GM19238 (cell line): ENCODE data around the gene AKAP4.

Experiments
- DNase-seq: peaks from one replicate; pipeline ENCODE4 v3.0.0; 2011; ENCODE audit warnings: low spot score; ENCODE audit not compliant: insufficient read length

Gene AKAP4, protein sequence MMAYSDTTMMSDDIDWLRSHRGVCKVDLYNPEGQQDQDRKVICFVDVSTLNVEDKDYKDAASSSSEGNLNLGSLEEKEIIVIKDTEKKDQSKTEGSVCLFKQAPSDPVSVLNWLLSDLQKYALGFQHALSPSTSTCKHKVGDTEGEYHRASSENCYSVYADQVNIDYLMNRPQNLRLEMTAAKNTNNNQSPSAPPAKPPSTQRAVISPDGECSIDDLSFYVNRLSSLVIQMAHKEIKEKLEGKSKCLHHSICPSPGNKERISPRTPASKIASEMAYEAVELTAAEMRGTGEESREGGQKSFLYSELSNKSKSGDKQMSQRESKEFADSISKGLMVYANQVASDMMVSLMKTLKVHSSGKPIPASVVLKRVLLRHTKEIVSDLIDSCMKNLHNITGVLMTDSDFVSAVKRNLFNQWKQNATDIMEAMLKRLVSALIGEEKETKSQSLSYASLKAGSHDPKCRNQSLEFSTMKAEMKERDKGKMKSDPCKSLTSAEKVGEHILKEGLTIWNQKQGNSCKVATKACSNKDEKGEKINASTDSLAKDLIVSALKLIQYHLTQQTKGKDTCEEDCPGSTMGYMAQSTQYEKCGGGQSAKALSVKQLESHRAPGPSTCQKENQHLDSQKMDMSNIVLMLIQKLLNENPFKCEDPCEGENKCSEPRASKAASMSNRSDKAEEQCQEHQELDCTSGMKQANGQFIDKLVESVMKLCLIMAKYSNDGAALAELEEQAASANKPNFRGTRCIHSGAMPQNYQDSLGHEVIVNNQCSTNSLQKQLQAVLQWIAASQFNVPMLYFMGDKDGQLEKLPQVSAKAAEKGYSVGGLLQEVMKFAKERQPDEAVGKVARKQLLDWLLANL

DNA sequence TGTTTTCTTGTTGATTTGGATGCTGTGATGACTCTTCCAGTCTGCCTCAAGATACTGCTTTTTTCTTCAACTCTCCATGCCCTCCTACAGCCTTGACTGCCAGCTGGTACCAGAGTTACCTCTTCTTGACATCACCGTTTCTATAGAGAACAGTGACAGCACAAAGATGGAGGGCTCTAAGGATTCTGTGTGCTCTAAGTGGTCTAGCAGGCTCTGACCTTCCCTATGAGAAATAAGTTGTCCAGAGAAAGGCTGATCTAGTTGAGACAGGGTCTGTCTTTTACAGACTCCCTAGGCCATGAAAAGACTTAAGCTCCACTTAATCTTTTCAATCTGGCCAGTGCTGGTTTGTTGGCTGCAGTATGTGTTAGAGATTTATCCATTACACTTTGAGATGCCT lies at the start of gene AKAP4:
TSS of gene AKAP4 (minus strand) at position 101 of the 400 bp plus-strand sequence. CDS start 118 bp downstream, outside the sequence.
- DNase-seq: no peak

DNA sequence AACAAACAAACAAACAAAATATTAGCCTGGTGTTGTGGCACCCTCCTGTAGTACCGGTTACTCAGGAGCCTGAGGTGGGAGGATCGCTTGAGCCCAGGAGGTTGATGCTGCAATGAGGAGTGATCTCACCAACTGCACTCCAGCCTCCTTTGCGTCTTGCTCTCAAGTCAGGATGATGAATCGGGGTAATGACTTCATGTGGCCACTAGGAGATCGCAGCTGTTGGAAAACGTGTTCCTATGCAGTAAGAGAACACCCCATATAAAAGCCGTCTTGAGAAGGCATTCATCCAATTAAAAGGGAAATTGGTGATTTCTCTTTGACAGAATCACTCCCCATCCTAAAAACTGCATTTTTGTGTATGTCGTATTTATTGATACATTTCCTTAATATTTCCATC lies 10.7 kb upstream of the AKAP4 start:
- no peak for DNase-seq

DNA sequence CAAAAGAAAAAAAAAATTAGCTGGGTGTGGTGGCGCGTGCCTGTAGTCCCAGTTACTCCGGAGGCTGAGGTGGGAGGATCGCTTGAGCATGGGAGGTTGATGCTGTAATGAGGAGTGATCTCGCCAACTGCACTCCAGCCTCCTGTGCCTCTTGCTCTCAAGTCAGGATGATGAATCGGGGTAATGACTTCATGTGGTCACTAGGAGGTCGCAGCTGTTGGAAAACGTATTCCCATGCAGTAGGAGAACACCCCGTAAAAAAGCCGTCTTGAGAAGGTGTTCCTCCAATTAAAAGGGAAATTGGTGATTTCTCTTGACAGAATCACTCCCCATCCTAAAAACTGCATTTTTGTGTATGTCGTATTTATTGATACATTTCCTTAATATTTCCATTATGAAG lies 5.9 kb upstream of the AKAP4 start:
- no peak for DNase-seq

DNA sequence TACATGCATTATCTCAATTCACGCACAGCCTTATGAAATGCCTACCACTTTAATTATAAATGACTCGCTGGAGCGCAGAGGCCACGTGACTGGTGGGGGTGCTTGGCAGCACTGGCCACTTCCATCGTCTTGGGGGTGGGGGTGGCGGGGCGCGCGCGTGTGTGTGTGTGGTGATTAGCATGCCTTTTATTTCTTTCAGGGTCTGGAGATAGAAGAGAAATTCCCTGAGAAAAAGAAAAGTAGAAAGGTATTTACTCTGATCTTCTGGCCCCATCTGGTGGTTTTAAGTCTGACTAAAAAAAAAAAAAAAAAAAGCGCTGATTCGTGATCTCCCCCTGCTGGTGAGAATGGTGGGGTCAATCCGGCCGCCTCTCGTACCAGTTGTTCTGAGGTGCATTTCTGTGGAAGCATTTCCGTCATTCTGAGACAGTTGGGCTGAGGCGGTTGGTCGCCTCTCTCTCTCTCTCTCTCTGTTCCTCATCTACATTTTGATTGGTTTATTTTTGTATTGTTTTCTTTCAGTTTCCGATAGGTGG lies 3.6 kb upstream of the AKAP4 start, which contains the start of gene CCNB3:
TSS of gene CCNB3 (plus strand) at position 402 of the 536 bp plus-strand sequence. CDS start 80,399 bp downstream, outside the sequence.
- DNase-seq: peak; percentile 44

DNA sequence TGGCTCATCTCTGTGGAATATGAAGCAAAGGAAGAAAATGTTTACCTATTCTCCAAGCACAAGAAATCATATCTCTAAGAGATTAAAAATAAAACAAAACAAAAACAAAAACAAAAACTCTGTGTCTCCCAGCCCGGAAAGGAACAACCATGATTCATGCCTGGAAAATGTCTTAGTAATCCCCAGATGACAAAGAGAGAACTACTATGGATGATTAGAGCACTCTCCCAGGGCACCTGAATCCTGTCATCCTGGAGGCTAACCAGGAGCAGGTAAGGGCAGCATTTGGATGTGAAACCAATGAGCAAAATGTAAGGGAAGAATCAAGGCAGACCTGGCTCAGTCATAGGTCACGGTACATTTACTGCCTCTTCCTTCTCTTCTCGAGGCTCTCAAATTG lies 1.7 kb upstream of the AKAP4 start:
- no peak for DNase-seq

DNA sequence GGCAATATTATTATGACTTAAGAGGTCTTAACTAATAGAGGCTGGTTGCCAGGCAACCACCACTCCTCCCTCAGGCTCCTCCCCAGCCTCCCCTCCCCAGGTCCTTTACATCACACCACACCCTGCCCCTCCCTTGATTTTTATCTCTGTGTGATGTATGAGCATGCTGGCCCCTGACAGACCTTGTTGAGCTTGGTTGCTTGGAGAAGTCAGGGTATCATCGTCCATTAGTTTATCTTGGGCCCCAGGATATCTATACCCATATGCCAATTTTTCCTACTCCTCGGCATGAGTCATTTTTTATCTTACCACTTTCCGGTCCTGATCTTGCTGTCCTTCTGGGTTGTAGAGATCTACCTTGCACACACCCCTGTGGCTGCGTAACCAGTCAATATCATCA lies 2.5 kb downstream of the AKAP4 start:
- no peak for DNase-seq

DNA sequence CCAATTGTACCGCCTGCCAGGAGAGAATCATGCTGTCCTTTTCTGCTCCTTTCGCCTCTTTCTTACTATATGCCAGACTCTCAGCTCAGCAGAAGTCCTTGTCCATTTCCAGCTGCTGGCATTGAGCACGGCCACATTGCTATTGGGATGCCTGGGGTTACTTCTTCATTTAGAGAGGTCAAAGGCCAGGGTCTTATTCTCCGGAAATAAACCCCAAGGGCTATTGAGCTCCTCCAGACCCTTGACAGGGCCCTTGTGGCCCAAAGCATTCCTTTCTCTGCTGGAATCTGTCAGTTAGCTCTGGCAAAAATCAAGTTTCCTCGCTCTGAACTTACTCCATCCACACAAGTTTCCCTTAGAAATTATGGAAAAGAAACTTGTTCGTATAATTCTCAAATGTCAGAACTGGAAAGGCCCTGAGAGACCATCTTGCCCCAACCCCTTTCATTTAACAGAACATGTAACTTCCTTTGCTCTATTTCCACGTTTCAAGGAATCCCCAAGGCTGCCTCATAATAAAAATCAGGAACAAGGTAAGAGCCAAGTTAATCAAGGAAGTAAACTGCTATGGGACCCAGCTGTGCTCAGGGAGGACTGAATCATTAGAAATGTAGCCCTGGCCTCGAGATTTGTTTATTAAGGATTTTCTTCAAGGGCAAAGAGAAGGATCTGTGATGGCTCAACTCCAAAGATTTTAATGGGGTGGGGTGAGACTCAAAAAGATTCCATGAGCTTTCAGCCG lies 11.8 kb downstream of the AKAP4 start:
- no peak for DNase-seq

DNA sequence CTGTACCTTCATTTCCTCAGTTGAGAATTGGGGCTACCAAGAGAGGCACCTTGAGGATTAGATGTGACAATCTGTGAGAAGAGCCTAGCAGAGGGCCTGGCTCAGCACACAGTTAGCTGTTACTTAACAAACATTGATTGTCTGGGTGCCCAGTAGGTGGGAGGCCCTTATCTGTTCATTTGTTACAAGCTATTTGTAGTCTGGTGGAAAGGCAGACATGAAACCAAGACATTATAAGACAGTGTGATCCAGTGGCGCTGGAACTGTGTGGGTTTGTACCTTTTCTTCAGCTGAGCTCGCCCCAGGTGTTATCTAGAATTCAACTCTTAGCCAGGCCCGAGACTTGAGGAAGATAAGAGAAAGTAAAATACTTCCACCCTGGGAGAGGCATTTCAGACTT lies 16.9 kb downstream of the AKAP4 start:
- no peak for DNase-seq

DNA sequence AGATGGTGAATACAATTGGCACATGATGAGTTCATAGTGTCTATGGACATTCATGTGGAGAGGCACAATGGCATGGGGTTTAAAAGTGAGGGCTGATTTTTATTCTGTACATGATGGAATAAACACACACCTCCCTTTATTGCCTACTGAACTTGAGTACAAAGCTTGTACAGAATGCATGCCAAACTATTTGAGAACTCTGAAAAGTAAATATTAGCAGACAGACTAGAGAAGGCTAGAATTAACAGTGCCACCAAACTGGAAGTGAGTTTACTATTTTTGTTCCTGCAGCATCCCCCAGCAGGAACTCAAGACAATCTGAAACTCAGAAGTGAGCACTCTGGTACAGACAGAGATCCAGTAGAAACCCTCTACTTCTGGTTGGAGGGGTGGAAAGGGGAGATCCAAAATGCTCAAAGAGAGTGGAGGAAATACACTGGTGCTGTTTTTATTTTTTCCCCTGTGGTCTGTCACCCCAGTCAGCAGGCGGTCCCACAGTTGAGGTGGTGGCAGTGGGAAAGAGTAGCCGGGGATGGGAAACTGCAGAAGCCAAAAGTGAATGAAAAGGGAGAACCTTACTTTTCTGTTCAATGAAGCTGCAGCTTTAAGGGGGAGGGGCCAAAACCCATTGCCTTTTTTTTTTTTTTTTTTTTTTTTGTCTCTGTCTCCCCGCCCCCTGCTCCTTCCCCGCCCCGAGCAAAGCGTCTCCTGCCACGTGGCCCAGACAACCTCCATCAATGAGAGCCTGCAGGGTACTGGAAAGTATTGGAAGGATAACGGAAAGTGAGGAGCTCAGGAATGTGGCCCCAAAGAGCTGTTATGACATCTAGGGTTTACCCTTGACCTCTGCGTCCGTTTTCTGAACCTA lies 20.5 kb downstream of the AKAP4 start:
- DNase-seq: no peak

DNA sequence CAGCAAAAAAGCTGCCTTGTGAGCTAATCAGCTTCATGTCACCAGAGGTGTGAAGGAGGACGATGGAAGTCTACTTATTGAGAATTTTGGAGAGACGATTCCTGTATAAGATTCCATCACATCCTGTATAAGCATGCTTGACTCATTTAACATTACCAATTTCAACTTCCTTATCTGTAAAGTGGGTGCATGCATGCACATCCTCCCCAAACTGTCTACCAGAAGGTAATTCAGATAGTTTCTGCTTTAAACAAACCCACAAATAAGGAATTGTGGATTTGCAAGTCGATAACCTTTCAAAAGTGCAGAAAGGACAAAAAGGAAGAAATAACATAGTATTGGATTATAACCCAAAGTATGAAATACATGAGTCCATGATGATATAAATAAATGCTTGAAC lies 31.1 kb downstream of the AKAP4 start:
- DNase-seq: no peak

DNA sequence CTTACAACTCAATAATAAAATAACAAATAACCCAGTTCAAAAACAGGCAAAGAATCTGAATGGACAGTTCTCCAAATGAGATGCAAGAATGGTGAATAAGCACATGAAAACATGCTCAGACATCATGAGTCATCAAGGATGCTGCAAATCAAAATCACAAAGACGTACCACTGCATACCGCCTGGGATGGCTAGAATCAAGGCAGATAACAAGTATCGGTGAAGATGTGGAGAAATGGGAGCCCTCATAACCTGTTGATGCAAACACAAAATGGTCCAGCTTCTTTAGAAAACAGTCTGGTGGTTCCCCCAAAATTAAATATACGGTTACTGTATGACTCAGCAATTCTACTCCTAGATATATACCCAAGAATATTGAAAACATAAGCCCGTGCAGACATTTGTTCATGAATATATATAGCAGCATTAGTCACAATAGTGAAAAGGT lies 32.5 kb downstream of the AKAP4 start:
- no peak for DNase-seq

DNA sequence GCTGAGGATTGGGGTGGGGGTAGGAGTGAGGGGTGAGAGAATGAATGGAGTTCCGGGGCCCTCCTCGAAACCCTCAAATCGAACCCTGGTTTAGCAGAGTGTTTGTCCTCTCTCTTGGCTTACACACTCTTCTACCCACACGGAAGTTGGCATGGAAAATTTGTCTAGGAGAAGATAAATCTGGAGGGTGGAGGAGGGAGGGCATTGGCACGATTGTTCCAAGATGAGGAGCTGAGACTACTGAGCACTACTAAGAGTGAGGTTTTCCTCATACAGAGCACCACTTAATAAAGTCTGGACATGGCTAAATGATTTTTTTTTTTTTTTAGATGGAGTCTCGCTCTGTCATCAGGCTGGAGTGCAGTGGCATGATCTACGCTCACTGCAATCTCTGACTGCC lies 33.4 kb downstream of the AKAP4 start:
- DNase-seq: no peak

DNA sequence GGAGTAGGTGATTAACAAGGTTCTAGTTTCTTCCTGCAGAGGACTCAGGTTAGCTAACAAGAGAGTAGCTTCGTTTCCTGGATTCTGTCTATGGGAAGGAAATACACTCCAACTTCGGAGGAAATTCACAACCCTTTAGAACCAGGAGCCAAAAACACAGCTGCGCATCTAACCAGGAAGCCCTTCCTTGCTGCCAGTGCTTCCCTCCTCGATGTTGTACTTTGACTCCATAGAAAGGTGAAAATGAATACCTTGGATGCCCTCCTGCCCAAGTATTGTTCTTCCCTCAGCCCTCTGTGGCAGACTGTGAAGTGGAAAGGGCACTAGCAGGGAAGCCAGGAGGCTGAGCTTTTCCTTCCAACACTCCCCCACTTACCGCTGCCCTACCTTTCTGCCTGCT lies 35.1 kb downstream of the AKAP4 start:
- DNase-seq: no peak

DNA sequence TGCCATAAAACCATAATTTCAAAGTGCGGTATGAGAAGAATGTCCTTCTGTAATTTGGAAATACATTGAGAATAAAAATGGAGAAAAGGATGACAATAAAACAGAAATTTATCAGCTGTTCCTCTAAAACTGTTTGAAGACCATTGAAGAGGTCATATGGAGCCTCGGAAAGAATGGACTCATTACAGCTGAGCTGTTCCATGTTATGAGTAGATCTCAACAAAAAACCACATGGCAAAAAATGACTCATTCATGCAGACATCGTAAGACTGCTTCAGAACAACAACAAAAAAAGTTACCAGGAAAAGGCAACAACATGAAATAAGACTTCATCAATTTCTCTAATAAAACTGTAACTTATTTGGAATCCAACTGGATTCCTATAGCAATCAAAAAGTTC lies 39.7 kb downstream of the AKAP4 start:
- no peak for DNase-seq

DNA sequence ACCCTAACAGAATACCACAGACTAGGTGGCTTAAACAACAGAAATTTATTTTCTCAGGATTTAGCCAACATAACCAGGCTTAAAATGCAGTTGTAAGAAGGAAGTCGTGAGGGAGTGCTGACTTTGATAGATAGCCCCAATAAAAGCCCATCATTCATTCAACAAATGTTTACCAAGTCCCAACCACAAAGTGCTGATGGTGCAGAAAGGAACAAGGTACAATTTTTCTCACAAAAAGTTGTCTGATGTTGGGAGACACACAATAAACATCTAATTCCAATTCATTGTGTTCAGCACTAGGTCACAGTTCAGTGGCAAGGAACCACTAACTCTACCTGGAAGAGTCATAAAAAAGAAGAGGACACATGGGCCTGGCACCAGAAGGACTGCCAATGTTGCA lies 42.2 kb downstream of the AKAP4 start:
- no peak for DNase-seq

DNA sequence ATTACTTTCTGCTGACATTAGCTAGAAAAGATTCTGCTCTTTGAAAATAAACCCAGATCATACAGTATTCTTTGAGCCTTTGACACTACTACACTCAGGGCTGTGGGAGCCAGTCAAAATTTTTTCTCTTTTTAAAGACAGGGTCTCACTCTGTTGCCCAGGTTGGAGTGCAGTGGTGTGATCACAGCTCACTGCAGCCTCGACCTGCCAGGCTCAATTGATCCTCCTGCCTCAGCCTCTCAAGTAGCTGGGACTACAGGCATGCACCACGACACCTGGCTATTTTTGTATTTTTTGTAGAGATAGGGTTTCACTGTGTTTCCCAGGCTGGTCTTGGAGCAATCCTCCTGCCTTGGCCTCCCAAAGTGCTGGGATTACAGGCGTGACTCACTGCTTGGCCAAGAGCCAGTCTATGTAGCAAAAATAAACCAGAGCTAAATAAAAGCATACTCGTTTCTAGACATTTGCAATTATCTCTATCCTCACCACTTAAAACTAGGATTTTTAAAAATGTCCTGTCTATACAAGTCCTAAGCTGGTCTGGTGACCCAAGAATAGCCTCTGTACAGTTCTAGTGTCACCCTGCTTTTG lies 43.2 kb downstream of the AKAP4 start:
- DNase-seq: no peak

DNA sequence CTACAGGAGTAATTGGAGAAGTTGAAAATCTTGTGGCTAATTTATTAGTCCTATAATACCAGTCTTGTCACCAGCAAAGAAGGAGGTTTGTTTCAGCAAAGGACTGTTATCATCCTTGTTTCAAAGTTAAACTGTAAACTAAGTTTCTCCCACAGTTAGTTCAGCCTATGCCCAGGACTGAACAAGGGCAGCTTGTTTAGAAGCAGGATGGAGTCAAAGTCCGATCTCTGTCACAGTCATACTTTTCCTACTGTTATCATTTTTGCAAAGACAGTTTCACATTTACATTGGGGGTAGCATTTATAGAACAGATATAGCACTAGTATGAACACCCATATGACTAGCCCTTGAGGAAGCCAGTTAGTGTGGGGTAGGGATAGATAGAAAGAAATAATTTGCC lies 46.4 kb downstream of the AKAP4 start:
- DNase-seq: no peak

DNA sequence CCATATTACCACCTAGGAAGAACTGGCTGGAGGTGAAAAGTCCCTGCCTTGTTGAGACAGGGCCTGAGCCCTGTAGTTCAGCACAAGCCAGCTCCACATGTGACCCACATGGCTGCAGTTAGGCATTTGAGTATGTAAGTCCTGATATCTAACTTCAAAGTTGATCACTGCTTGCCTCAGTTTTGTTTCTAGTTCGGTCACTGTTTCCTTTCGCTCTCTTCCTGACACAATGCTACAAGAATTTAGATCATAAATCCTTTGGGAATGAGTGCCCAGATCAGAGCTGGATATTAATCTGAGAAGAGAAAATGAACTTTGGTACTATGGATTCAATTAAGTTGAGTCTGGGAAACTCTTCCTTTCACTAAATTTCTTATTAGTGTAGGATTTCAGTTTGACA lies 48.4 kb downstream of the AKAP4 start:
- no peak for DNase-seq

DNA sequence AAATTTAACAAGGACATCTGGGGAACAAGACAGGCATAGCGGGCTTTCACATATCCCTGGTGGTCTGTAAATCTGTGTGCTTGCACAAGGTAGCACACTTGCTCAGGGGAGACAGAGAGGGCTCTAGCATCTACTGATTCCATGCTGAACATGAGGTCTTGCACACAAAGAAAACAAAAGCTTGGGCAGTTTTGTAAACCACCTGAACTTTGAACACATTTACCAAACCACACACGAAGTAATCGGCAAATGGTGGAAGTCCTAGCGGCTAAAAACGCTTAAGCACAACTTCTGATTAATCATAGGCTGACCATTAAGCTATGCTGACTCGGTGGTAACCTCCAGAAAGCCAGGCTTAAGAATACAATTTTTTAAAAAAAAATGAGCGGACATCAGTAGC lies 52.8 kb downstream of the AKAP4 start:
- no peak for DNase-seq
